ENCODE data around the gene MEI1.
"Not testable (repeated sequence)": the region's sequence is repeated elsewhere in the genome, so short reads cannot be mapped to it uniquely, and the experiment has no call there.

The MEI1 gene, protein sequence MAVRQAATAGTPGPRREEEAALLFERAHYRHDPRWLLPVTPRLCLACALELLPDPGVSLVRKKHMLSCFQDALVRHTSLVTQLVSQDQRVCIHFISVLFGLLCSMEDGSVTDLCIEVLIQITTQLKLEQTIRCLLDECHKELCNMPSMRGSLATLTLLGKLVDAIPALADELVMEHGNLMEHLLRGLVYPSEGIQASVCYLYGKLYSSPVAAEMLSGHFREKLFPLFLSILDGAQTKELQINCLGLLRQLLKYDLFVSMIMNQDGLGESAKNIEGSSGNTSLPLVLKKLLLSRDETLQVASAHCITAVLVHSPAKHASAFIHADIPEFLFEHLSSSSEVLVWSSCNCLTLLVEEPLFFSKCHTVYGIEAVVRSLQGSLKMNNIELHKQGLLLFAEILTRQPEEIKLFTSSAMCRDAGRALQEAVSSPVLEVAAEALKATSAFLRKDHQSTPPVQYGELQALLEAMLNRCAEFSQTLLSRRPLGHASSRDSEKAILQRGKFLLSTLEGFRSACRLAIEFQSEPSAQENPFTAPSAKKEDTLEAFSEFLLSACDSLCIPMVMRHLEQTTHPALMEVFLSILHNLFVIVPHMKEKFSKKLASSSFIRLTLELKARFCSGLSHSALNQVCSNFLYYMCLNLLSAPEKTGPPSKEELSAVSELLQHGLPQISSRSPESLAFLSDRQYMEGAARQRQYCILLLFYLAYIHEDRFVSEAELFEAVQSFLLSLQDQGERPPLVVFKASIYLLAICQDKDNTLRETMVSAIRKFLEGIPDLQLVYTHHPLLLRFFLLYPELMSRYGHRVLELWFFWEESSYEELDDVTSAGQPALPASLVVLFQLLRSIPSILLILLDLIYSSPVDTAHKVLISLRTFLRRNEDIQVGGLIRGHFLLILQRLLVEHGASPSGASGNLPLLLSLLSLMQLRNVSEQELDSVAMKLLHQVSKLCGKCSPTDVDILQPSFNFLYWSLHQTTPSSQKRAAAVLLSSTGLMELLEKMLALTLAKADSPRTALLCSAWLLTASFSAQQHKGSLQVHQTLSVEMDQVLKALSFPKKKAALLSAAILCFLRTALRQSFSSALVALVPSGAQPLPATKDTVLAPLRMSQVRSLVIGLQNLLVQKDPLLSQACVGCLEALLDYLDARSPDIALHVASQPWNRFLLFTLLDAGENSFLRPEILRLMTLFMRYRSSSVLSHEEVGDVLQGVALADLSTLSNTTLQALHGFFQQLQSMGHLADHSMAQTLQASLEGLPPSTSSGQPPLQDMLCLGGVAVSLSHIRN

DNA sequence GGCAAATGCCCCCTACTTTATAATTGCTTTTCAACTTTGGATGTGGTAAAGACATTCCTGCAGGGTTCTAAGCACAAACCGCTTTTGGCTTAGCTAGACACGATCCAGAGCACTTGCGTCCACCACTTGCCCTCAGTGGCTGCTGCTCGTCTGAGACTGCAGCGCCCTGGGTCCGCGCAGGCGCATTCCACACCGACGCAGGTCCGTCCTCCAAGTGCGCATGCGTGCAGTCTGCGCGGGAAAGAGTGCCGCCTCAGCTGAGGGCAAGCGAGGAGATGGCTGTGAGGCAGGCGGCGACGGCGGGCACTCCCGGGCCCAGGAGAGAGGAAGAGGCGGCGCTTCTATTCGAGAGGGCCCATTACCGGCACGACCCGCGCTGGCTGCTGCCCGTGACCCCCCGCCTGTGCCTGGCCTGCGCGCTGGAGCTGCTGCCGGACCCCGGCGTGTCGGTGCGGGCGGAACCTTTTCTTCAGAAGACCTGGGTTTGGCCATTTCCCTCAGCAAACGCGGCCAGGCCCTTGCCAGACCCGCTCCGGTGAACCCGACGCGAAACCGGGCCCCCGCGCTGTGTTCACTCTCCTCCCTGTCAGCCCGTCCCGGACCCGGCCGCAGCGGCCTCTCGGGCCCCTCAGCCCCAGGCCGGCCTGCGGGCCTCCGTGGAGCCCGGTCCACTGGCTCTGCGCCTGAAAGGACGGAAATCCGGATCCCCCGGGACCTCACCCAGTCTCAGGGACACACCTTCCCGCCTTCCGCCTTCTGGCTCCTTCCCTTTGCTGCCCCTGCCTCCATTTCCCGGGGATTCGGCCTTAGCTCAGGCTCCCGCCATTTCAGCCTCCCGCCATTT, at the start of gene MEI1:
Gene MEI1 (plus strand): TSS at position 240 of the 844 bp plus-strand sequence. CDS start 36 bp downstream, at position 276.
- no peak for DNase-seq

DNA sequence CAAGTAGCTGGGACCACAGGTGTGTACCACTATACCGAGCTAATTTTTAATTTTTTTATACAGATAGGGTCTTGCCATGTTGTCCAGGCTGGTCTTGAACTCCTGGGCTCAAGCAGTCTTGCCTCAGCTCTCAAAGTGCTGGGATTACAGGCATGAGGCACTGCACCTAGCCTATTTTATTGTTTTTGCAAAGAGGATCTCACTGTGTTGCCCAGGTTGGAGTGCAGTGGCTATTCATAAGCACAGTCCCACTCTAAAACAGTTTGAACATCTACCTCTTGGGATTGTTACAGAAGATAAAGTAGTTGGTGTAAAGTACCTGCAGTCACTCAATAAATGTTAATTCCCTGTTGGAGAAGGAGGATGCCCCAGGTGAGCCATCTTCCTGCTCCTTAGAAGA, 49.1 kb upstream of the MEI1 start:
- DNase-seq, result no peak

DNA sequence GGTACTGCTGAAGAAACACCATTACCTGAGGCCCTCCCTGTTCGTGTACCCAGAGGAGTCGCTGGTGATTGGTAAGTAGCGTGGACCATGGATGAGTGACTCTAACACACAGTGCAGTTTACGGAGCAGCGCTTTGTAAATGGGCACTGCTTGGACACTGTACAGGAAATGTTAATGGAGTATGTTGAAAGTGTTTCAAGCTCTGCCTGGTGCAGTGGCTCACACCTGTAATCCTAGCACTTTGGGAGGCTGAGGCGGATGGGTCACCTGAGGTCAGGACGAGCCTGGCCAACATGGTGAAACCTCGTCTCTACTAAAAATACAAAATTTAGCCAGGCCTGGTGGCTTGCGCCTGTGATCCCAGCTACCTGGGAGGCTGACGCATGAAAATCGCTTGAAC, 48.5 kb upstream of the MEI1 start:
- peak in 1 of 2 experiments; percentile 1 for DNase-seq

DNA sequence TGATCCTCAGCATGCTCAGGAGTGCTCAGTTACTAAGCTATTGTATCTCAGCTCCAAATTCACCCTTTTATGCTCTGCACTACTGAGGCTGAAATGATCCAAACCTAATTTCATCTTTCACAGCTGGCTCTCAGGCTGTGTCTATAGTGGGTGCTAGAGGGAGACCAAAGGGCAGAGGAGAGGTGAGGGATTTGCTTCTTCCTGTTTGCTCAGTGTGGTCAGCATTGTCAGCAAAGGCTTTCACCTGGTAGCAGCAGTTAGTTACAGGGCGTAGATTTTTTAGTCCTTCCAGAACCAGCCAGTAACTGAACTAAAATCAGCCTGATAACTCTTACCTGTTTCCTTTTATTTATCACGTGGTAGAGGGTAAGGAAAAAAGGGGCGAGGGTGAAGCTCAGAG, 45.0 kb upstream of the MEI1 start:
- DNase-seq, result no peak

DNA sequence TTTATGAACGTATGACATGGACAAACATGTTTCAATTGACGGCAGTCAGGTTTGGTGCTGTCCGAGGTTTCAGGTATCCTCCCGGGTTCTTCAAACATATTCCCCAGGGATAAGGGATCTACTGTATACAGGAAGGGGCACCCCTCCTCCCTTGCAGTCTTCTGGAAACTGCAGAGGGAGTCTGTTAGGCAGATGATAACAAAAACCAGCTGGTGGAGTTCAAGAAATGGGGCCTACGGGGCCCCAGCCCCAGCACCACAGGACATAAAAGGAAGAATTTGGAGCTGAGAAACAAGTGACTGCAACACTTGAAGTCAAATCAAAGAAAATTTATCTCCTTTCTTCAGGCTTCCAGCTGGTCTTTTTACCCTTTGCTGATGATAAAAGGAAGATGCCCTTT, 42.7 kb upstream of the MEI1 start:
- no peak for DNase-seq

DNA sequence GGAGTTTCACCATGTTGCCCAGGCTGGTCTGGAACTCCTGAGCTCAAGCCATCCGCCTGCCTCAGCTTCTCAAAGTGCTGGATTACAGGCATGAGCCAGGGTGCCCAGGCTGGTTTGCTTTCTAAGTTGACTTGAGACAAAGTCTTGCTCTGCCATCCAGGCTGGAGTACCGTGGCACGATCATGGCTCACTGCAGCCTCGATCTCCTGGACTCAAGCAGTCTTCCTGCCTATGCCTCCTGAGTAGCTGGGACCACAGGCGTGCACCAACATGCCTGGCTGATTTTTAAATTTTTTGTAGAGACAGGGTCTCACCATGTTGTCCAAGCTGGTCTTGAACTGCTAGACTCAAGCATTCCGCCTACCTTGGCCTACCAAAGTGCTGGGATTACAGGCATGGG, 41.6 kb upstream of the MEI1 start:
- DNase-seq, result no peak

DNA sequence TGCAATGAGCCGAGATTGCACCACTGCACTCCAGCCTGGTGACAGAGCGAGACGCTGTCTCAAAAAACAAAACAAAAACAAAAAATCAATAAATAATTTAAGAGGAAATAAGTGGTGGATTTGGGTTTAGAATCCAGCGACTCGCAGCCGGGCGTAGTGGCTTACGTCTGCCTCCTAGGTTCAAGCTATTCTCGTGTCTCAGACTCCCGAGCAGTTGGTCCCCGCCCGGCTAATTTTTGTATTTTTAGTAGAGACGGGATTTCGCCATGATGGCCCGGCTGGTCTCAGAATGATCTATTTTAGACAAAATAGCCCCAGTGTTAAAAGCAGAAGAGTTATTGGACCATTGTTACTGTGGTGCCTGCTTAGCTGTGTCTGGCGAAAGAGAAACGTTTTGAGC, 40.4 kb upstream of the MEI1 start:
- DNase-seq, result no peak

DNA sequence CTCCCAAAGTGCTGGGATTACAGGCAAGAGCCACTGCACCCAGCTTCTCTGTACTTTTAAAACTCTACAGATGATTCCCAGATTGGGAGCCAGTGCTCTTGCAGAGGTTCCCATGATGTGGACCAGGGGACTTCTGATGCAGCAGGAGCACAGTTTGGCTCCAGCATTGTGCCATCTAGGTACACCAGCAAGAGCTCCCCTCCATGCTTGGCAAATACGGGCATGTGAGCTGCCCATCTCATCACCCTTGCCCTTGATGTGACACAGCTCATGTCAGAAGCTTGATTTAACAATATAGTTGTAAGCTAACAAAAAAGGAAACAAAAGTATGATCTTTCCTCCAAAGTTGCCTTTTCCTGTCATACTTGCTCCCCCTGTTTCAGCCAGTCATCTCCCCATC, 39.4 kb upstream of the MEI1 start:
- no peak for DNase-seq

DNA sequence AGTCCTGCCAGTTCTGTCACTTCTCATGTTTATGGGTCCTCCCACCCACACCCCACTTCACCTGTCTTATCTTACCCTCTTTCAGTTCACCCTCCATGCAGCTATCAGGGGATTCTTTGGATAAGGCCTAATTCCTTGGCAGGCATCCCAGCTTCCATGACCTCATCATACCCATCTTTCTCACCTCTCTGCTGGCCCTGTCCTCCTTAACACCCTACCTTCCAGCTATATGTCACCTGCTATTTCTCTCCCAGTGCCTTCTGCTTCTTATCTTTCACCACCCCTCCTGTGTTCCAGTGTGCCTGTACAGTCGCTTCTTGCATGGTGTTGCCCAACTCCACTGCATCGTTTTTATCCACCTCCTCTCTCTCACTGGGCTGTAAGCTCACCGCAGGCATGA, 38.9 kb upstream of the MEI1 start:
- DNase-seq, result no peak

DNA sequence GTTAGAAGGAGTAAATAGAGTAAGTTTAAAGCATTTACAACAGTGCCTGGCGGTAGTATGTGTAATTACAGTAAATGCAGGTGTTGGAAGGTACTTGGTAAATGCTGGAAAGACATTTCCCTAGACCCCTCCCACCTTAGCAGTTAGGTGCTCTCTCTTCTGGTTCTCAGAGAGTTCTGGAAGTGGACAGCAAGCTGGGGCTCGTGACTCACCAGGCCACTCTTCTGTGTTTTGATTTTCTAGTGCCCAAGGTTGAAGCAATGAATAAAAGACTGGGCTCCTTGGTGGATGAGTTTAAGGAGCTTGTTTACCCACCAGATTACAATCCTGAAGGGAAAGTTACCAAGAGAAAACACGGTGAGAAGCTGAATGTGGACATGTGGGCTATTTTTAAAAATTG, 38.2 kb upstream of the MEI1 start:
- DNase-seq, result no peak

DNA sequence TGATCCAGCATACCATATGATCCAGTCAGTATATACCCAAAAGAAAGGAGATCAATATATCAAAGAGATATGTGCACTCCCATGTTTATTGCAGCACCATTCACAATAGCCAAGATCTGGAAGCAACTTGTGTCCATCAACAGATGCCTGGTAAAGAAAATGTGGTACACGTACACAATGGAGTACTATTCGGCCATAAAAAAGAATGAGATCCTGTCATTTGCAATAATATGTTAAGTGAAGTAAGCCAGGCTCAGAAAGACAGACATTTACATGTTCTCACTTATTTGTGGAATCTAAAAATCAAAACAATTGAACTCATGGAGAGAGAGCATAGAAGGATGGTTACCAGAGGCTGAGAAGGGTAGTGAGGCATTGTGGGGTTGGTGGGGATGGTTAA, 37.6 kb upstream of the MEI1 start:
- DNase-seq, result no peak

DNA sequence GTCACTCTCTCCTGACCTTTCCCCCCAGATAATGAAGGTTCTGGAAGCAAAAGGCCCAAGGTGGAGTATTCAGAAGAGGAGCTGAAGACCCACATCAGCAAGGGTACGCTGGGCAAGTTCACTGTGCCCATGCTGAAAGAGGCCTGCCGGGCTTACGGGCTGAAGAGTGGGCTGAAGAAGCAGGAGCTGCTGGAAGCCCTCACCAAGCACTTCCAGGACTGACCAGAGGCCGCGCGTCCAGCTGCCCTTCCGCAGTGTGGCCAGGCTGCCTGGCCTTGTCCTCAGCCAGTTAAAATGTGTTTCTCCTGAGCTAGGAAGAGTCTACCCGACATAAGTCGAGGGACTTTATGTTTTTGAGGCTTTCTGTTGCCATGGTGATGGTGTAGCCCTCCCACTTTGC, 35.7 kb upstream of the MEI1 start:
- not testable (repeated sequence) for DNase-seq

DNA sequence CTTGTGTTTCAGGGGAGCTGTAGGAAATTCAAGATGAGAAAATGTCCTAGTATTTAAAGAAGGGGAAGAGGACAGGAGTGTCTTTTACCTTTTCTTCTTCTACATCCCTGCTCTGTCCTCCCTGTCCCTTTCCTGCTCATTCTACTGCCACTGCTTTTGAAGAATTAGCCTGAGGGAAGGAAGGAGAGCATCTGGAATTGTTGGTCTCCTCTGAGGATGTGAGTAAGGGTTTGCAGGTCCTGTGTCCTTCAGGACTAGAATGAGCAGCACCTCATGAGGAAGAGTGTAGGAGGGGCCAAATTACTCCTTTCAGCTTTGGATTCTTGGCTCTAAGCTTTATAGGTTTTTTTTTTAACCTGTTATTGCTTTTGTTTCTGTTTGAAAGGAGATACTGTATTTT, 34.8 kb upstream of the MEI1 start:
- DNase-seq, result no peak

DNA sequence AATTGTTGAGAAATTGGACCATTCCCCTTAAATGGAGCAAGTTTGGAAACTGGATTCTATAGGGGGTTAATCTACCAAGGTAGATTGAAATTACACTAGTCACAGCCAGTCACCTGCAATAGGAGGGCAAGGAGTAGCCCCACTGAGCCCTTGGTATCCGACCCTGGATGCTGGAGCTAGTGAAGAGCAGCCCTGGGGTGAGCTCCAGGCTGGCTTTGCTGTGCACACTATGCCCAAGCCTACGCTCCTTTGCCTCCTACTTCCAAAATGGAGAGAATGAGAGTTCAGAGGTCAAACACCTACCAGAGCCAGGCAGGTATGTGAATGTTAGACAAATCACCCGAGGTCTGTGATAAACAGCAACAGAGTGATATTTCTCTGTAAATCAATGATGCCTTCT, 34.4 kb upstream of the MEI1 start:
- no peak for DNase-seq

DNA sequence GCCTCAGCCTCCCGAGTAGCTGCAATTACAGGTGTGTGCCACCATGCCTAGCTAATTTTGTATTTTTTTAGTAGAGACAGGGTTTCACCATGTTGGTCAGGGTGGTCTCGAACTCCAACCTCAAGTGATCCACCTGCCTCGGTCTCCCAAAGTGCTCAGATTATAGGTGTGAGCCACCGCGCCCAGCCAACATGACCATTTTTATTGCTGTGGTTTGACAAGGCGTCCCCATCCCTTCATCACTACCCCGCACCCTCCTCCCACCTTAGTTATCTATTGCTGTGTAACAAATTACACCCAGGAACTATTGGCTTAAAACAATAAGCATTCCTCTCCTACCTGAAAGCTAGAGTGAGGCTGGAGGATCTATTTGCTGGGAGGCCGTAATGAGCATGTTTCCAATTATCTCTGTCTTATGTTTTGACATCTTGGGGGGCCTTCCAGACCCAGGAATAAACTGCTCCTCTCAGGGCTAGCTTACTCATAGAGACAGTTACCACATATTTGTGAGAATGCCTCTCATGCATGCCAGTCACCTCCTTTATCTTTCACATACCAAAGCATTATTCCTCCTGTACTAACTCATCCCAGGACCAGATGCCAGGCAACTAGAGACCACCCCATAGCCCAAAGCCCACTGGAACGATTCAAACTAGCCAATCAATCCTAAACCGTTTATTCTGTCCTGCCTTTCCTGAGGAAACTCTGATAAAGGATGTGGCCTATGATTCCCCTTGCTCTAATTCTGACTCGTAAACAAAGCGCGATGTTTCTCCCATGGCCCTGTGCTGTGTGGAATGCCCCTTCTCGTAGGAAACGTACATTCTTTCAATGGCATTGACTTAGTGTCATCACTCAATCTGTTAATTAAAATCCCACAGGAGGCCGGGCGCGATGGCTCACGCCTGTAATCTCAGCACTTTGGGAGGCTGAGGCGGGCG, 30.1 kb upstream of the MEI1 start:
- DNase-seq, result no peak

DNA sequence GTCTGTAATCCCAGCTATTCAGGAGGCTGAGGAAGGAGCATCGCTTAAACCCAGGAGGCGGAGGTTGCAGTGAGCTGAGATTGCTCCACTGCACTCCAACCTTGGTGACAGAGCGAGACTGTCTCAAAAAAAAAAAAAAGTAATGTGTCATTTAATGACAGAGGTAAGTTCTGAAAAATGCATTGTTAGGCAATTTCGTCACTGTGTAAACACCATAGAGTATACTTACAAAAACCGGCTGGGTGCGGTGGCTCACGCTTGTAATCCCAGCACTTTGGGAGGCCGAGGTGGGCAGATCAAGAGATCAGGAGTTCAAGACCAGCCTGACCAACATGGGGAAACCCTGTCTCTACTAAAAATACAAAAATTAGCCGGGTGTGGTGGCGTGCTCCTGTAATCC, 27.2 kb upstream of the MEI1 start:
- DNase-seq, result not testable (repeated sequence)

DNA sequence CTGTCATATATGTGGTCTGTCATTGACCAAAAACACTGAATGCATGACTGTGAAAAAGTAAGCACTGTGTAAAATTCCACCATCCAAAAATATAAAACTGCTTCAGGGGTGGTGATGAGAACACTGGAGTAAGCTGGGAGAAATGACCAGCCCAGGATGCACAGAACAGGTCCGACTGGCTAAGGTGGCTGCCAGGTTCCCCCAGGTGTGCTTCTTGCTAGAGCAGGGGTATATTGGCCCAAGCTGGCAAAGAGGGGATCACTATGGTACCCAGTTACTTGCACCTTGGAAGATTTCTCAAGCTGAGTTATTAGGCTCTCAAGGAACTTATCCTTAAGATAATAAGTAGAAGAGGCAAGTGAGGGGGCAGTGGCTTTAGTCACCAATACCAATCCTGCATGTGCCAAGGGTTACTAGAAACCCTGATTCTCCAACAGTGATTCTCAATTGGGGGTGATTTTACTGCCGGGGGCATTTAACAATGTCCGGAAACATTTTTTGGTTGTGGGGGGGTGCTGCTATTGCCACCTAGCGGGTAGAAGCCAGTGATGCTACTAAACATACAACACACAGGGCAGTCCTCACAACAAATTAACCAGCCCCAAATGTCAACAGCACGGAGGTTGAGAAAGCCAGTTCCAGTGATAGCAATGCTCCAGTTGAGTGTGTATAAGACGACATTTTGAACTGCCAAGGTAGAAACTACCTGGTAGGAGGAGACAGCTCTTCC, 26.4 kb upstream of the MEI1 start:
- no peak for DNase-seq

DNA sequence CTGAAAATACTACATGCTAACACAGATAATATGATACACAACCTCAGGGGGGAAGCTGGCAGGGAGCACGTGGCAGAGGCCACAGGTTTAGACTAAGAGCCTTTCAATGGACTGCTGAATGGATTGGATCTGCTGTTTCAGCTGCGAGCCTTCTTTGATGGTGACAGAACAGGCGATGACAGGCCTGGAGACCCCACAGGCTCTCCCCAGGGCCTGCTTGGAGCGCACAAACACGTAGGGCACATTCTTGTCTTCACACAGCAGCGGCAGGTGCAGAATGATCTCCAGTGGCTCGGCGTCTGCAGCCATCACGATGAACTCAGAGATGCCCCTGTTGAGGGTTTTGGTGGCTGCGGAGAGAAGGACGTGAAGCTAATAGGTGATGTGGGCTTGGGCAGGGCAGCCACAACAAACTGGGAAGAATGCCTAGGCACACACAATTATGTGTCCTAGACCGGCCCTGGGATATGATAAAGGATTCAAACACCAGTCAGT, 24.4 kb upstream of the MEI1 start:
- no peak for DNase-seq

DNA sequence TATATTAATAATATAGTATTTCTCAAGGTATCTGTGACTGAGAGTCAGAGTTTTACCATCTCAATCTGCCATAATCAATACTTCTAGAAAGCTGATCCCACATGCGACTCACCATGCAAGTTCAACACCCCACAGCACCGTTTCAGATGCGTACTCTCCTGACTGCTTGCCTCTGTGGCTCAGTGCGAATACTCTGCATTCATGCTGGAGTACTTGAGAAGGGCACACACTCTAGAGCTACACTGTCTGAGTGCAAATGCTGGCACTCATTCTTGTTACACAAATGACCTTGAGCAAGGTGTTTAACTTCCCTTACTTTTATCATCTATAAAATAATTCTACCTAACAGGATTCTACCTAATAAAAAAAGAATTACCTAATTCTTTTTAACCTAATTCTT, 23.2 kb upstream of the MEI1 start:
- DNase-seq, result no peak

DNA sequence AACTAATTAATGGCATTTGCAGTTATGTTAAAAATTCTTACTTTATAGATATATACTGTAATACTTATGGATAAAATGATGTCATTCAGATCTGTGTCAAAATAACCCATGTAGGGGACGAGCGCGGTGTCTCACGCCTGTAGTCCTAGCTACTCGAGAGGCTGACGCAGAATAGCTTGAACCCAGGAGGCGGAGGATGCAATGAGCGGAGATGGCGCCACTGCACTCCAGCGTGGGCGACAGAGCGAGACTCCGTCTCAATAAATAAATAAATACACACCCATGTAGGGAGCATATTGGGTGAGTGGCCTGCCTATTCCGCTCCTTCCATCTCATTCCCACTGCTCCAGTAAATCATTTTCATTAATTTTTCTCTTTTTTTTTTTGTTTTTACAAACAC, 17.7 kb upstream of the MEI1 start:
- no peak for DNase-seq

Data from NCI-H2081 (cell line).